Measurements from ENCODE around the gene ATP2B1.

The ATP2B1 gene

GRCh38 chr12:89575374-89575773 is 133.3 kb downstream of the ATP2B1 start:
- no peak for DNase-seq

- DNase-seq: no peak
Observed at GRCh38 chr12:89574736-89575208, 133.9 kb downstream of the ATP2B1 start.

GRCh38 chr12:89573051-89573810 is 135.4 kb downstream of the ATP2B1 start:
- no peak for DNase-seq

DNA sequence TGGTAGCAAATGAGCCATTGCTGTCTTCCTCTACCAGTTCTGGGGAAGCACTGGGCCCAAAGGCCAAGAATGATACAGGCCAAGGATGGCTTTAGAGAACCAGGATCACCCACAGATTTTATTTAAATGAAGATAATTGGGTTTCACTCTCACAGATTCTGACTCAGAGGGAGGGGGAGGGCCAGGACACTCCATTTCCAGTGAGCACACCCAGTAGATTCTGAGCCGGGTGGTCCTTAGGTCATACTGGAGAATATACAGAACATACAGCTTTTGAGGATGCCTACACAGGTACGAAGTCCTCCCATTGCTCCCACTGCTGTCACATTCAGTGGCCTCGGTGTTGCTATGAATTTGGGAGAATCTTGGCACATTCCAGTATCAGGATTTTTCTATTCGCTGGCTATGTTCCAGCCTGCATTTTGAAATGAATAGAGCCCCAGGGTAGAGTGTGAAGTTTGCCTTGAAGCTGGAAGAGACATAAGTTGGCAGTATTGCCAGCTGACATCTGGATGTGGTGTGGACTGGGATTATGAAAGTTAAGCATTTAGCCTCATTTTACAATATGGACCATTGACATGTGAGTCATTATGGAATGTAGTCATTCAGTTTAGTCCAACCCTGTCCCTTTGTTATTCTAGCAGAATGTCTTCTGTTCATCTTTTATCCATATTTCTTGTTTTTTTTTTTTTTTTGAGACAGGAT is 137.0 kb downstream of the ATP2B1 start:
- no peak for DNase-seq

DNA sequence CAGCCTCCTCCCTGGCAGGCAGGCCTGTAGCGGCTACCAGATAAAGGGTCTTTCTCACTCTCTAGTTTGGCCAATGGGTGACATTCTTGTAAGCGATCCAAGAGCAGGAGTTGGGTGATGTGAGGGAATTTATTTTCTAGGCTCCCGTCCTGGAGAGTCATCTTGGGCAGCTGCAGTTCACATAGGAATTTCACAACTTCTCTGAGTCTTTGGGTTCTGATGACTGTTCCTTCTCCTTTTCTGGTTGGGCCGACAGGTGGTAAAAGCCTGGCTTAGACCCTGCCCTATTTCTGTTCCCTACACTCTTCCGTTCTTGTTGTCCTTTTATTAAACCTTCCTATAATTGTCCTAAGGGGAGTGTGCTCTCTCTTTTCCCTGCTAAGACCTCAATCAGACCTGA is 140.2 kb downstream of the ATP2B1 start:
- no peak for DNase-seq

GRCh38 chr12:89567691-89568239 is 140.9 kb downstream of the ATP2B1 start:
- no peak for DNase-seq

DNA sequence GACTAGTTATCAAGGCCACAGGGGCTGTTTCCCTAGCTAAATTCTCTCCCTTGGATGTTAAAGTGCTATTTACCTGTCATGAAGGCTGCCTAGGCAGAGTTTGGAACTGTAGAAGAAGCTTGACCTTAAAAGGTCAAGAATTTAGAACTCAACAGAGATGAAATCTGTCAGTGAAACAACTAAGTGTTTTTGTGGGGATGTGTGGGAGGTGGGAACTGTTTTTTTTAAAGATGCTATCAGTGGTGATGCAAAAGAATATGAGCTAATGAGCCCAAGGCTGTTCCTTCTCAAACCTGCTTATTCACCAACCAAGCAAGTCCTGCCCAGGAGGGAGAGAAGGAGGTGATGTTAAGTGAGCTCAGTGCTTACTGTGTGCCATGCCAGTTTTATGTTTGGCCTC is 142.0 kb downstream of the ATP2B1 start:
- DNase-seq: no peak

DNA sequence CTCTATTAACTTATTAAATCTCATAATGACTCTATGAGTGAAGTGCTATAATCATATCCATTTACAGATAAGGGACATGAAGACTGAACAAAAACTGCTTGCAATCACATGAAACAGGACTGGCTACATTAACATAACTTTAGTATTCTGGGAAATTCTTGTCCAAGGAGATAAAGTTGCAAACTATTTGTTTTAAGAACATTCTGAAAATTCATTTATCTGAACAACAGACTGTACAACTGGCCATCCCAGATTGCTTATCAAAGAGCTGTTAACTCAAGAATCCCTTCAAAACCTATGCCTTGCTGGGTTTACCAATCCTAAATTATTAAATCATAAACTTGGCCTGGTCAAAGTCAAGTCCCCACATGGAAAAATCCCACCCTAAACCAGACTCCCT is 143.6 kb downstream of the ATP2B1 start:
- no peak for DNase-seq

- no peak for DNase-seq
Observed at GRCh38 chr12:89559753-89560152, 148.9 kb downstream of the ATP2B1 start.

DNA sequence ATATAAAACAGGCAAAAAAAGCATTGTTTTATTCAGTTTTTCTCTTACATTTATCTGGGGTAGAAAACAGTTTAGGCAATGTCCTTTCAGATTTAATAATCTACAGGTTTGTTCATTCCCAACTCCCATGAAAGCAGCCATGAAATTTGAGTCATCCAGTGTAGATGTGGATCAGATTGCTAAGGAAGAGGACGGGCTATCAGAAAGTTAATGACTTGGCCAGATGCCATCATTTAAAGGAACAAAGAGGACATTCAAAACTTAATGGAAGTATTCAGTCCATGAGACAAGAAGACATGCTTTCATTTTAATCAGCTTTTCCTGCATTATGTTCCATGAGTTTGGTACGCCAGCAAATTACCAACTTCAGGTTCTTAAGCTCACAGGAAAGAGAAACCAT is 151.7 kb downstream of the ATP2B1 start:
- DNase-seq: no peak

- DNase-seq: no peak
Observed at GRCh38 chr12:89552376-89552775, 156.3 kb downstream of the ATP2B1 start.

DNA sequence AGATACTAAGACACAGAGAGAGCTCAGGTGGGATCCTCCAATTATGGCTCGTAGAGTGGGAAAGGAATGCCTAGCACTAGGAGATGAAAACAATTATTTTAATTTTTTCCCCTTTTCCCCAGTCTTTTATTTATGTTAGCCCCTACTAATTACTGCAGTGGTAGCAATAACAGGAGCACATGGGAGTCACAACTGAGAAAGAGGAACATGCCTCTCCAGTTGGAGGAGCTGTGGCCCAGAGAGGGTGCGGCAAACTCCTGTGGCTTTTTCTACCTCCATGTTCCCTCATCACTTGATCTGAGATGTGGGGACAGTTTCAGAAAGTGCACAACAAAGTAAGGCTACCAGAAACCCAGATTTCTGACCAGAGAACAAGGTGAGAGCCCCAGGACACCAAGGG is 156.9 kb downstream of the ATP2B1 start:
- DNase-seq: no peak

DNA sequence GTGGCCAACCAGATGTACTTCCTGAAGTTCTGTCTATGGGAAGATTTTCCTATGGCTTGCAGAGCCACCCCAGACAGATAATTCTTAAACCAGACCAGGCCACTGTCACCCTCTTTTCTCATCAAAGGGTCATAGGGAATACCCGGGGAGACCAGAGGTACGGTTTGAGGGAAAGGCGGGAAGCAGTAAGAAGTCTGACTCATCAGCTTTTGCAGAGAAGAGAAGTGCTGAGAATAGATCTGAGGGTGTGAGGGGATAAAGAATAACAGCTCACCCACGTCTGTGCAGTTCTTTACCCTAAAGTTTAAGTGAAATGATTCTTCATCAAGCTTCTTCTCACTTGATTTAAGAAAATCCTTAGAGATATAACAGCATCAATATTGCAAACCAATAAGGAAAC is 161.5 kb downstream of the ATP2B1 start:
- no peak for DNase-seq

GRCh38 chr12:89546151-89546550 is 162.5 kb downstream of the ATP2B1 start:
- no peak for DNase-seq

- DNase-seq: no peak
Observed at GRCh38 chr12:89544681-89545184, 163.9 kb downstream of the ATP2B1 start.

- no peak for DNase-seq
Observed at GRCh38 chr12:89544022-89544421, 164.6 kb downstream of the ATP2B1 start.

GRCh38 chr12:89542912-89543592 is 165.6 kb downstream of the ATP2B1 start:
- DNase-seq: peak; percentile 48

- DNase-seq: no peak
Observed at GRCh38 chr12:89542236-89542635, 166.4 kb downstream of the ATP2B1 start.

DNA sequence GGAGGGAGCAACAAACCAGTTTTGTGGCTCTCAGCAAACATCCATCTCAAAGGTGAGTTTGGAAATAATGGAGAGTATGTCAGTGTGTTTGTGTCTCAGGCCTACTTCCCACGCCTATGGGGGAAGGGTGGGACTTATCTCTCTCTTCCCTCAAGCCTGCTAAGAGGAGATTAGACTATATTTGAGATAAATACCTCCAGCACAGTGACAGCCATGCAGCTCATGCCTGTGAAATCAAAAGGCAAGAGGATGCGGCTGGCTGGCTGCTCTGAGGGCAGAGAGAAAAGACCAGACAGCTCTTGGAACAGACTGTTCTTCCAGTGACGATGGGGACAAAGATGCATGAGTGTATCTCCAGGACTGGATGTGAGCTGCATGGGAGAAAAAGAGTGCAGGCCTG is 168.1 kb downstream of the ATP2B1 start:
- DNase-seq: no peak

DNA sequence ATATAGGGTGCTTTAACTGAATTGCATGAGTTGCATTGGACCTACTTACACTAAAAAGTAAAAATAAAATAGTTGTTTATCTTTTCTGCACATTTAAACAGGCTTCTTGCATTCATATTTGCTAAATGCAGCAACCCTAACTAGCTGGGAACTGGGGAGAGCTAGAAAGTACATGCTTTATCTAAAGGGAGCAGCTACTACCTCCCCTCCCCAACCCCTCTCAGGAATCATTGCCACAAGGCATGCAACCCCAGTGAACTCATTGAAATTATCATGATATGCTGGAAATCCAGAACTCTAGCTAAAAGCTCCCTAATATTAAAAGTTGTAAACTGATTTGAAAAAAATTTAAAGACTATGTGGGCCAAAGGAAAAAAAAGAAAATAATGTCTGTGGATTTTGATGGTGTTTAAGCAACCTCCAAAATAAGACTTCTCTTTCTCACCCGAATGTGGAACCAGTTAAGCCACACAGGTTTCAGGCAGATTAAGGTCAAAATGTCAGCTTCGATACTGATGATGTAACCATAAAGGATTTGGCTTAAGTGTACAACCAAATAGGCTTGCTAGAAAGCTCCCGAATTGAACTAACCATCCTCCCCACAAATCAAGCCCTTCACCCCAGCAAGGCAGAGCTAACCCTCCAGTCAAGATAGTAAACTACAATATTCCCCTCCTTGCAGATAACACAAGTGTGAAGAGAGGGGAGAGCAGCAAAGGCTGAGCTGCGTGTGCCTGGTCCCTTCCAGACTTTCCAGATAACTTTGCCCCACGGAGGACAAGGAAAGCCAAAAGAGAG is 169.0 kb downstream of the ATP2B1 start:
- DNase-seq: no peak

GRCh38 chr12:89538897-89539296 is 169.7 kb downstream of the ATP2B1 start:
- DNase-seq: no peak

Data from stimulated activated CD4-positive, alpha-beta T cell treated with anti-CD3 and anti-CD28 coated beads, Interleukin-12 subunit alpha, Interleukin-12 subunit beta, amount 100 ng/mL, for 4 hours (primary cell).